LNCAP (cell line): ENCODE measurements around the gene XXYLT1.

Experiments used
- TF ChIP-seq, protein P1 (sequence below): fragments of 450-650 bp; IDR thresholded peaks from 2 replicates; pipeline ENCODE4 v1.5.1; 2017; ENCODE audit warnings: mild to moderate bottlenecking

The XXYLT1 gene

DNA sequence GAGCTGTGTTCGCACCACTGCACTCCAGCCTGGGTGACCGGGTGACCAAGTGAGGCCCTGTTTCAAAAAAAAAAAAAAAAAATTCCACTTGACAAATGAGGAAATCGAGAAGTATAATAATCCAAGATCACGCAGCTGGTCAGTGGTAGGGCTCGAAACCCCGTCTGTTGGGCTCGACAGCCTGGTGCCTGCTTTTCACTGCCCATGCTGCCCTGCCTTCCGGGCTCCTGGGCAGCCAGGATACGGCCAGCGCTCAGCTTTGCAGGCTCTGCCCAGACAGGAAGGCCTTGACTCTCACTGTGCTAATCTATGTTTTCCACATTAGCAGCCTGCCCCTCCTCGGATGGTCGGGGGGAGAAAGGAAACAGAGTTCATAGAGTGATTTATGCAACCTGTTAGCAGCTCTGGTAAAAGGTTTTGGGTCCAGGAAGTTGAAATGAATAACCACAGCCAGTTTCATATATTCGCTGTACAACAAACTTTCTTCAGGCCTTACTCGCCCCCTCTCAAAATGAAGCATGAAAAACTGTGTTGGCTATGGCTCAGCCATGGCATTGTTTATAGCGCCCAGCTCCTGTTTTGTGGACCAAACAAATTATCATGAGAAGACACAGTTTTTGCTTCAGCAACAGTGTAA, 108.8 kb downstream of the XXYLT1 start:
- TF ChIP-seq, protein P1, sequence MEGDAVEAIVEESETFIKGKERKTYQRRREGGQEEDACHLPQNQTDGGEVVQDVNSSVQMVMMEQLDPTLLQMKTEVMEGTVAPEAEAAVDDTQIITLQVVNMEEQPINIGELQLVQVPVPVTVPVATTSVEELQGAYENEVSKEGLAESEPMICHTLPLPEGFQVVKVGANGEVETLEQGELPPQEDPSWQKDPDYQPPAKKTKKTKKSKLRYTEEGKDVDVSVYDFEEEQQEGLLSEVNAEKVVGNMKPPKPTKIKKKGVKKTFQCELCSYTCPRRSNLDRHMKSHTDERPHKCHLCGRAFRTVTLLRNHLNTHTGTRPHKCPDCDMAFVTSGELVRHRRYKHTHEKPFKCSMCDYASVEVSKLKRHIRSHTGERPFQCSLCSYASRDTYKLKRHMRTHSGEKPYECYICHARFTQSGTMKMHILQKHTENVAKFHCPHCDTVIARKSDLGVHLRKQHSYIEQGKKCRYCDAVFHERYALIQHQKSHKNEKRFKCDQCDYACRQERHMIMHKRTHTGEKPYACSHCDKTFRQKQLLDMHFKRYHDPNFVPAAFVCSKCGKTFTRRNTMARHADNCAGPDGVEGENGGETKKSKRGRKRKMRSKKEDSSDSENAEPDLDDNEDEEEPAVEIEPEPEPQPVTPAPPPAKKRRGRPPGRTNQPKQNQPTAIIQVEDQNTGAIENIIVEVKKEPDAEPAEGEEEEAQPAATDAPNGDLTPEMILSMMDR = no peak

DNA sequence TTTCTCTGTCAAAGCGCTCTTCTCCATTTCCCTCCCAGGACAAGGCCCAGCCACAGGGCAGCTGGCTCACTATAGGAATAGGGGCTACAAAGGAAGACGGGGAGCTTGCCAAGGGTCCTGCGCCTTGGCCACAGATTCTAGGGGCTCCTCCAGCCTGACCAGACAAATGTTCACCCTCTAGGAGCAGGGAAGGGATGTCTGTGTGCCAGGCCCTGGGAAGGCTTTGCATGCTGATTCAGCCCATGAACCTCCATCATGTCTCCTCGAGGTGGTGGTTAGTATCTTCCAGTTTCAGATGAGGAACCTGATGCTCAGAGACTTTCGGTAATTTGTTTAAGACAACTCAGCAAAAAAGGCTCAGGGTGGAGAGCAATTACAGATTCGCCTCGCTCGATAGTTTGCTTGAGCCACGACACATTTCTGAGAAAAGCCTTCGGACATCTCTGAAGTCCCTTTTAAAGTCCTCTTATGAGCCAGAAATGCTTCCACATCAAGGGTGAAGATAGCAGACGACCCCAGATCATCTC, 110.0 kb downstream of the XXYLT1 start:
- TF ChIP-seq, protein P1 = no peak

DNA sequence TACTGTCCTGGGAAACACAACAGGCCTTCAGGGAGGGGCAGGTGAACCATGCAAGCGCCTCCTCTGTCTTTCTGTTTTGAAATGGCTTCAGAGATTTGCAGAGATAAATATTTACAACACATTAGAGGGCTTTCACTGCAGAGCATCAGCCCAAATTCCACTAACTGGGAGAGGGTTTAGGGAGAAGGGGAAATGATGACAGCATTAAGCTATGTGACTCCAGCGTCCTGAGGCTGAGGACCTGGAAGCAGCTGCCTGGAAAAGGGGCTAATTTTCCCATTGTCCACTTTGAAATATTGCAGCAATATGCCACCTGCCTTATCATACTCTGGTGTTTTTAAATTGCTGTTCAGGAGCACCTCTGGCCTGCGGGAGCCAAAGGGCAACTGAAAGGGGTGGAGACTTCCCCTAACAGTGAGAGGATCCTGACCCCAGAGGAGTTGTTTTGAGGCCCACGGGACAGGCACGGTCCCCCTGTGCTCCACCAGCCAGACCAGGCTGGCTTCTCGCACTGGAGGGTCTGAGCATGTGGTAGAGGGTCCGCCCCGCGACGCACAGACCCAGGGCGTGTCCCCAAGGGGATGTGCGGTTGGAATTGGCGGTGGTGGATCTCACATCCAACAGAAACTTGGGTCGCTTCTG, 110.6 kb downstream of the XXYLT1 start:
- TF ChIP-seq, protein P1 = no peak

DNA sequence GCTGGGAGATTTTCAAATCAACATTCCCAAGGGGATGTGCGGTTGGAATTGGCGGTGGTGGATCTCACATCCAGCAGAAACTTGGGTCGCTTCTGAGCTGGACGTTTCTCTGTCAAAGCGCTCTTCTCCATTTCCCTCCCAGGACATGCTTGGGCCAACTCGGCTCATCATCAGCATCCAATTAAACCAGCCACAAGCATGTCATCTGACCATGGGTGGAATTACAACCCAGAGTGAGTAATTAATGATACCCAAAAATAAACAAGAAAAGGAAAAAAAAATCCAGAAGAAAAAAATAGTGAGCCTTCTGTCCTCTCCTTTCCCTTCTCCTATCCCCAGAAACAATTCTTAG, 111.2 kb downstream of the XXYLT1 start:
- TF ChIP-seq, protein P1 = no peak

DNA sequence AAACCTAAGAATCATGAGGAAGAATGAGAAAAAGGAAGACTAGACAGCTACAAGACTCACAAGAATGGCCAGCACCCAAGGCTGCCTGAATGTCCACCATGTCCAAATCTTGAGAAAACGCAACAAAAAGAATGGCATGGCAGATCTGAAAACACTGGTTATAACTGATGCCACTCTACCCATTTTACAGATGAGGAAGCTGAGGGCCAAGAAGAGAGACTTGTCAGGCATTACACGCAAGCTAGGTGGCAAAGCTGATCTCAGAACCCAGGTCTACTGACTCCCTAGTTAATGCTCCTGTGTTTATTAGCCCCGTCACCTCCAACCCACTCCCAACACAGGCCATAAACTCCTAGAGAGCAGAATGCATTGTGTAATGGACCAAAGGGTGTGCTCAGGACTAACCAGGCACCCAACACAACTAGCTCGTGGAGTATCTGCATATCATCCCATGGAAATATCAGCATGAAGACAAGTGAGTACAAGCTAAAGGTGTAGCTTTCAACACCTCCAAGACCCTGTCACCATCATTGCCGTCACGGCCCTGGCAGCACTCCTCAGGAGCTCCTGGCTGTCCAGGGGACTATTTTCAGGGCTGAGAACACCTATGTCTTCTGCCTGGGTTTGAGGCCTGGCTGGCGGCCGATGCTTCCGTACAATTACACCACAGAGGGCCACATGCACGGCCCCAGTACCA, 111.7 kb downstream of the XXYLT1 start:
- TF ChIP-seq, protein P1 = no peak

DNA sequence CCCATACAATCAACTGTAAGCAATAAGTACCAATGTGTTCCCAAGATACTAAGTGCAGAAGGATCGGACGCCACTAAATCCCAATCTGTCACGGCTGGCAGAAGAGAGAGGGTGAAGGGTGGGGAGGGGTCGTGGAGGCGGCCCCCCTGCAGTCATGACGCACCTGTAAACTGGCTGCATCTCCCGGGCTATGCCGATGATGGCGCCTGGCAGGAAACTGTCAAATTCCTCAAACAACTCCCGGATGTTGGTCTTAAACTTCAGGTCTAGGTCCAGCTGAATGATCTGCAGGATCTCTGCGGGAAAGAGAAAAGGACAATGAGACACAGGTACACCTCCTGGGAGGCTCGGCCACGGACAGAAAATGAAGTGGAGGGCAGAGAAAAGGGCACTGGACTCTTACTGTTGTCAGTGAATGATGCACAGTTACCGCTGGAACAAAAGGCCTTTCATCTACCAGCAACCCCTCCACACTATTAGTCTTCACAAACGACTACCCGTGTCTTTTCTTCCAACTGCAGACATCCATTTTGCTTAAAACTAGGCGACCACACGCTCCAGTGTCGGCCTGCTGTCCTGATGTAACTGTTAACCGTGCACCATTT, 114.6 kb downstream of the XXYLT1 start:
- TF ChIP-seq, protein P1 = no peak

DNA sequence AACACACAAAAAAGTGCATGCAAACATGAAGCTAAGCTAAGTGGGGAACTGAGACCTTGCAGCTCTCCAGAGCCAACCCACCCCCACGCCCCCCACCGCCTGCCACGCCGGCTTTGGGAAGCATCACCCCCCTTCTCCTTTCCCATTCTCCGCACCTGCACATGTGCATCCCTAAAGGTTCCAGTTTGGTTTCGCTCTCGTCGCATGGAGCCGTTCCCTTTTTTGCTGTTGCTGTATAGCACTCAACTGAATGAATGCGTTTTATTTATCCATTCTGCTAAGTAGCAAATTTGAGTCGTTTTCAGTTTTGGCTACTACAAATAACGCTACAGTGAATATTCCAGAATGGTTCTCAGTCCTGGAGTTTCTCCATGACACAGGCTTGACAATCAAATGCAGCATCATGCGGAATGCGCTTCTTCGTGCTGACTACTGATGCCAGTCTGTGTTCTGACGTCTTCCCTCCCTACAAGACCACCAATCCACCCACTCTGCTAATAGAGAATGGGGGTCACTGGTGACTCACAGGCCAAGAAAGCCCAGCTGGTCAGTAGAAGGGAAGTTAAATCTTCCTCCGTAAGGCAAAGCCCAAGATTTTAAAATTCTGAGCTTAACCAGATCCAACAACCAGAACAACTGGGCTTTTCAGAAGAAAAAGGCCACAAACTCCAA, 115.3 kb downstream of the XXYLT1 start:
- TF ChIP-seq, protein P1 = no peak
